Measurements from ENCODE around the gene OGFOD1.

Gene OGFOD1

DNA sequence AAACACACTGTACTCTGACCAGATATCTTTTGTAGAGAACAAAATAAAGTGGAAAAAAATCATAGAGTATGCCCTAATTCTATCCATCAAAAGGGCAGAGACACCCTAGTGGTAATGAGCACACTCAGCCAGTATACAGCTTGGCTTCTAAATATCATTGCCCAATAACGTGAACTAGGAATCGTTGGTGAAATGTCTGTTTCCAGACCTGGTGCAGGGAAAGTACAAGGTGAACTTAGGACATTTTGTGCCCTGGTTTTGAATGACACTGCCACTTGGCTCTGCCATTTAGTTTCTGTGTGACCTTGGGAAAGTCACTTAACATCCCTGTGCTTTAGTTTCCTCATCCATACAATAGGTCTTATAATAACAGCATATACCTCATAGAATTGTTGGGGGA, 39.7 kb upstream of the OGFOD1 start:
- DNase-seq = no peak
- no peak overlapping the region for H3K4me3 Mint-ChIP-seq
- no peaks in the 10 kb centered on the region for H3K9me3 Mint-ChIP-seq
- TF ChIP-seq, protein P1, sequence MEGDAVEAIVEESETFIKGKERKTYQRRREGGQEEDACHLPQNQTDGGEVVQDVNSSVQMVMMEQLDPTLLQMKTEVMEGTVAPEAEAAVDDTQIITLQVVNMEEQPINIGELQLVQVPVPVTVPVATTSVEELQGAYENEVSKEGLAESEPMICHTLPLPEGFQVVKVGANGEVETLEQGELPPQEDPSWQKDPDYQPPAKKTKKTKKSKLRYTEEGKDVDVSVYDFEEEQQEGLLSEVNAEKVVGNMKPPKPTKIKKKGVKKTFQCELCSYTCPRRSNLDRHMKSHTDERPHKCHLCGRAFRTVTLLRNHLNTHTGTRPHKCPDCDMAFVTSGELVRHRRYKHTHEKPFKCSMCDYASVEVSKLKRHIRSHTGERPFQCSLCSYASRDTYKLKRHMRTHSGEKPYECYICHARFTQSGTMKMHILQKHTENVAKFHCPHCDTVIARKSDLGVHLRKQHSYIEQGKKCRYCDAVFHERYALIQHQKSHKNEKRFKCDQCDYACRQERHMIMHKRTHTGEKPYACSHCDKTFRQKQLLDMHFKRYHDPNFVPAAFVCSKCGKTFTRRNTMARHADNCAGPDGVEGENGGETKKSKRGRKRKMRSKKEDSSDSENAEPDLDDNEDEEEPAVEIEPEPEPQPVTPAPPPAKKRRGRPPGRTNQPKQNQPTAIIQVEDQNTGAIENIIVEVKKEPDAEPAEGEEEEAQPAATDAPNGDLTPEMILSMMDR (IDR thresholded peaks at IDR 0.05) = no peak
- H3K36me3 Mint-ChIP-seq (ENCODE audit: low read depth) = peaks cover 64% of the 10 kb centered on the region
- peaks cover 20% of the 10 kb centered on the region for H3K4me1 Mint-ChIP-seq
- H3K27me3 Mint-ChIP-seq (ENCODE audit: low read depth, poor library complexity) = no peaks in the 10 kb centered on the region
- H3K27ac Mint-ChIP-seq = no peak overlapping the region

DNA sequence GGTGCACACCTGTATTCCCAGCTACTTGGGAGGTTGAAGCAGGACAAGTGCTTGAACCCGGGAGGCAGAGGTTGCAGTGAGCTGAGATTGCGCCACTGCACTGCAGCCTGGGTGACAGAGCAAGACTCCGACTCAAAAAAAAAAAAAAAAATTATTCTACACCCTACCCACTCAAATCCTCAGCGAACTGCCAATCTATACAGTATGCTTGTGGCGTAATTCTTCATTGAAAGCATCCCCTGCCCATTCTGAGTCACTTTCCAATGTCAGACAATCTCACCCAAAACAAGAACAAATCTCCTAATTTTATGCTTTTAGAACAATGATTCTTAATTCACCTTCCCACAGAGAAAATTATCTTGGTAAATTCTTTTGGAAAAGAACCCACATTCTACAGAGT, 38.0 kb upstream of the OGFOD1 start:
- Mint-ChIP-seq H3K36me3 (ENCODE audit: low read depth) (peaks cover 56% of the 10 kb centered on the region), H3K27ac (no peak overlapping the region), H3K4me1 (peaks cover 20% of the 10 kb centered on the region), H3K9me3 (no peaks in the 10 kb centered on the region), H3K4me3 (no peak overlapping the region), H3K27me3 (ENCODE audit: low read depth, poor library complexity) (no peaks in the 10 kb centered on the region)
- no peak for DNase-seq
- TF ChIP-seq, protein P1 (IDR thresholded peaks at IDR 0.05) = no peak

DNA sequence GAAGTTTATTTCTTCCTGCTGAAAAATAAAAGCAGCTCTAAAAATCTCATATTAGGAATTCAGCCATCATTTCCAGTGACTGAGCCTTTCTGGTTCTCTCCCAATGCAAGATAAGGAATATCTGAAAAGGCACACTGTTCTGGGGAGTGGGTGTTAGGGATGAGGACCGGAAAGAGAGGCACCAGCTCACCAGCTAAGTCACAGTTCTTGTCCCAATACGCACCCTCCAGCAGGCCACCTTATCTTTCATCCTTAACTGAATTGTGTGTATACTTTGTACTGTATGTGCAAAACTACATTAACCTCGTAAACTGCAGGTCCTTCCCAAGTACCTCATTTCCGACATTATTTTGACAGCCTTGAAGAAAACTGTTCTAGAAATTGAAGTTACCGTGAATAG, 37.0 kb upstream of the OGFOD1 start:
- TF ChIP-seq, protein P1 (IDR thresholded peaks at IDR 0.05) = no peak
- no peak overlapping the region for H3K27ac Mint-ChIP-seq
- H3K4me1 Mint-ChIP-seq = peaks cover 20% of the 10 kb centered on the region
- H3K9me3 Mint-ChIP-seq = no peaks in the 10 kb centered on the region
- H3K36me3 Mint-ChIP-seq (ENCODE audit: low read depth) = peaks cover 51% of the 10 kb centered on the region
- DNase-seq = no peak
- H3K4me3 Mint-ChIP-seq = no peak overlapping the region
- H3K27me3 Mint-ChIP-seq (ENCODE audit: low read depth, poor library complexity) = no peaks in the 10 kb centered on the region

DNA sequence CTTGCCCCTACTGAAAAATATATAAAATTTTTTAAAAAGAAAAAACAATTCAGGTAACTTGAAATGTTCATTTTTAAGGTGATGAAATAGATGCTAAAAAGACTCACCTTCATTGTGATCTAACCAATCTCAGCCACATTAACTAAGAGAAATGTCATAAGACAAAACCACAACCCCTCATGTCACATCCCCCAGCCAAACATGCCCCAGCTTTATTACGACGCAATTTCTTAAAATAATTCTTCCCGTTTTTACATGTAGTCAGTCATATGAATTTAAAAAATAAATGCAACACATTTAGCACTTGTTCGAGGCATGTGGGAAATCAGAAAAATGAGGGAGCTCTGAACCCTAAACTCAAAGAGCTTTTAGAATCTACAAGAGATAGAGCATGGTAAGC, 35.5 kb upstream of the OGFOD1 start:
- Mint-ChIP-seq H3K4me1 (peaks cover 28% of the 10 kb centered on the region), H3K27ac (no peak overlapping the region), H3K27me3 (ENCODE audit: low read depth, poor library complexity) (no peaks in the 10 kb centered on the region), H3K4me3 (no peak overlapping the region), H3K36me3 (ENCODE audit: low read depth) (peaks cover 46% of the 10 kb centered on the region), H3K9me3 (no peaks in the 10 kb centered on the region)
- no peak for DNase-seq
- TF ChIP-seq, protein P1 (IDR thresholded peaks at IDR 0.05) = no peak

DNA sequence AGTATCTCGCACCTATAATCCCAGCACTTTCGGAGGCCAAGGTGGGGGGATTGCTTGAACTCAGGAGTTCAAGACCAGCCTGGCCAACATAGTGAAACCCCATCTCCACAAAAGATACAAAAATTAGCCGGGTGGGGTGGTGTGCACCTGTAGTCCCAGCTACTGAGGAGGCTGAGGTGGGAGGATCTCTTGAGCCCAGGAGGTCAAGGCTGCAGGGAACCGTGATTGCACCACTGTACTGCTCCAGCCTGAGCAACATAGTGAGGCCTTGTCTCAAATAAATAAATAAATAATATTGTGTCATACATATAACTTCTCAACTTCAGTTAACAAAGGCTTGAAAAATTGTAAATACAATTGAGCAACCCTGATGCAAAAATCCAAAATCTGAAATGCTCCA, 34.2 kb upstream of the OGFOD1 start:
- Mint-ChIP-seq H3K4me3 (no peak overlapping the region), H3K4me1 (peaks cover 37% of the 10 kb centered on the region), H3K27ac (no peak overlapping the region), H3K9me3 (no peaks in the 10 kb centered on the region), H3K36me3 (ENCODE audit: low read depth) (peaks cover 34% of the 10 kb centered on the region), H3K27me3 (ENCODE audit: low read depth, poor library complexity) (no peaks in the 10 kb centered on the region)
- TF ChIP-seq, protein P1 (IDR thresholded peaks at IDR 0.05) = no peak
- DNase-seq = no peak

DNA sequence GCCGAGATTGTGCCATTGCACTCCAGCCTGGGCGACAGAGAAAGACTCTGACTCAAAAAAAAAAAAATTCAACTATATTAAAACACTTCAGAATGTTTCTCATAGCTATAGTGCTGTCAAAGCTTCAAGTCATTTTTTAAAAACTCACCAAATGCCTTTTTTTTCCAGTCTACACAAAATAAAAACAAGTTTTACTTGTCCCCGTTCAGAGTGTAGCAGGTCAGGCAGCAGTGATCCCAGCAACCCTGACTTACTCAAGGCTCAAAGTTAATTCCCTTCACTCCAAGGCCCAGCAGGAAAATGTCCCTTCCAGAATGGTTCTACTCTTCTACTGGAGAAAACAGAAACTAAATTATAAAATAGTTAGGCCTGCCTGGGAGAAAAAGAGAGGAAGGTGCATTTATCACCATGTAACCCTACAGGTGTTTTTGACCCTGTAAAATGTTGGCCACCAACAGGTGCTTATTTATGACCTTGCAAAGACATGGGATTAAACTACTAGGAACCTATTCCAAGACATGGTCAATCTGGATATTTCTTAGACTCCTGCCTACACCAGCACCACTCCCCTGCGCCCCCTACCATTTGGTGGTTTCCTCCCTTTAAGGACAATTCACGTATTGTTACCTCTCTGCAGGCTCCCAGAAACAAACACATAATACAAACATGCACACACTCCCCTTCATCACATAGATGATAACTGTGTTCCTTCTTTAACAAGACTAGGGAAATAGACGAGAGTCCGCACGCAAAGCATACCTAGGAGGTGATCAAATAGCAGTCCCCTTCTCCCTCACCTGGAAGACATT, 31.4 kb upstream of the OGFOD1 start:
- TF ChIP-seq, protein P1 (IDR thresholded peaks at IDR 0.05) = no peak

More for the DNA sequence above, 31.4 kb upstream of the OGFOD1 start:
- no peak overlapping the region for H3K4me3 Mint-ChIP-seq
- H3K27ac Mint-ChIP-seq = no peak overlapping the region
- peaks cover 13% of the 10 kb centered on the region for H3K36me3 Mint-ChIP-seq (ENCODE audit: low read depth)
- H3K27me3 Mint-ChIP-seq (ENCODE audit: low read depth, poor library complexity) = no peaks in the 10 kb centered on the region
- peaks cover 53% of the 10 kb centered on the region for H3K4me1 Mint-ChIP-seq
- no peak for DNase-seq
- H3K9me3 Mint-ChIP-seq = no peaks in the 10 kb centered on the region

All from nephron progenitor cell (in vitro differentiated cells).